GM12873 (cell line): ENCODE measurements around the gene FRMPD2.

Source experiments
- TF ChIP-seq, protein P1 (sequence below): IDR thresholded peaks from 2 replicates; pipeline ENCODE4 v1.5.1; 2012; ENCODE audit warnings: low read depth, mild to moderate bottlenecking, moderate library complexity, low read length, control low read depth; ENCODE audit not compliant: insufficient read depth; ENCODE audit errors: missing control alignments

The FRMPD2 gene

DNA sequence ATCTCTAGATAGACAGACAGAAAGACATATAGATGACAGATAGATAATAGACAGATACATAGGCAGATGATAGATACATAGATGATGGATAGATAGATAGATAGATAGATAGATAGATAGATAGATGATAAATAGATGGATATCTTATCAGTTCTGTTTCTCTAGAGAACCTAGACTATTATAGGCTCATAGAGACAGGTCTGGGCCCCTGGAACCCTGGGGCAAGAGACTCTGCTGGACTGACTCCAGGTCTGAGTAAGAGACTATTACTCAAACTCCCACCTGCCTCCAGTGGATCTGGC is 58.3 kb downstream of the FRMPD2 start:
- TF ChIP-seq, protein P1, sequence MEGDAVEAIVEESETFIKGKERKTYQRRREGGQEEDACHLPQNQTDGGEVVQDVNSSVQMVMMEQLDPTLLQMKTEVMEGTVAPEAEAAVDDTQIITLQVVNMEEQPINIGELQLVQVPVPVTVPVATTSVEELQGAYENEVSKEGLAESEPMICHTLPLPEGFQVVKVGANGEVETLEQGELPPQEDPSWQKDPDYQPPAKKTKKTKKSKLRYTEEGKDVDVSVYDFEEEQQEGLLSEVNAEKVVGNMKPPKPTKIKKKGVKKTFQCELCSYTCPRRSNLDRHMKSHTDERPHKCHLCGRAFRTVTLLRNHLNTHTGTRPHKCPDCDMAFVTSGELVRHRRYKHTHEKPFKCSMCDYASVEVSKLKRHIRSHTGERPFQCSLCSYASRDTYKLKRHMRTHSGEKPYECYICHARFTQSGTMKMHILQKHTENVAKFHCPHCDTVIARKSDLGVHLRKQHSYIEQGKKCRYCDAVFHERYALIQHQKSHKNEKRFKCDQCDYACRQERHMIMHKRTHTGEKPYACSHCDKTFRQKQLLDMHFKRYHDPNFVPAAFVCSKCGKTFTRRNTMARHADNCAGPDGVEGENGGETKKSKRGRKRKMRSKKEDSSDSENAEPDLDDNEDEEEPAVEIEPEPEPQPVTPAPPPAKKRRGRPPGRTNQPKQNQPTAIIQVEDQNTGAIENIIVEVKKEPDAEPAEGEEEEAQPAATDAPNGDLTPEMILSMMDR, result no peak

DNA sequence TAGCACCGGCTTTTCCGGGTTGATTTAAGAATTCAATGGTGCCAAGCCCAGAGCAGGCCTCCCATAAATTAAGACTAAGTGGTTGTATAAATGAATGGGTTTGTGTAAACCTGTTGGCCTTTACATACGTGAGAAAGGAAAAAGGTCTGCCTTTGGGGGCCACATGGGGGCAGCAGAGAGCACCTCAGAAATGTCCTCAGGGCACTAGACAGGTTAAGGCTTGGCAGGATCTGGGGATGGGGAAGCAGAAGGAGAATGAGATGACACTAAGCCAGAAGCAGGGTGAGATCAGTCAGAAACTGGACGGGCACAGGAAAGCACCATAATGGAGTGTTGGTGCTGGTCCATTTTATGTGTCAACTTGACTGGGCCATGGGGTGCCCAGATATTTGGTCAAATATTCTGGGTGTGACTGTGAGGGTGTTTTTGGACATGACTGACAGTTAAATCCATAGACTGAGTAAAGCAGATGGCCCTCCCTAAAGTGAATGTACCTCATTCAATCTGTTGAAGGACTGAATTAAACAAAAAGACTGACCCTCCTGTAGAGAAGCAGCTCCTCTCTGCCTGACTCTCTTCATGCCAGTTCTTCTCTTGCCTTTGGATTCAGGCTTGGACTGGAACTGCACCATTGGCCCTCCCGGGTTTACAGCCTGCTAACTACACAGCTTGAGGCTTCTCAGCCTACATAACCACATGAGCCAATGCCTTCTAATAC is 58.9 kb downstream of the FRMPD2 start:
- TF ChIP-seq, protein P1, result peak; percentile 87

DNA sequence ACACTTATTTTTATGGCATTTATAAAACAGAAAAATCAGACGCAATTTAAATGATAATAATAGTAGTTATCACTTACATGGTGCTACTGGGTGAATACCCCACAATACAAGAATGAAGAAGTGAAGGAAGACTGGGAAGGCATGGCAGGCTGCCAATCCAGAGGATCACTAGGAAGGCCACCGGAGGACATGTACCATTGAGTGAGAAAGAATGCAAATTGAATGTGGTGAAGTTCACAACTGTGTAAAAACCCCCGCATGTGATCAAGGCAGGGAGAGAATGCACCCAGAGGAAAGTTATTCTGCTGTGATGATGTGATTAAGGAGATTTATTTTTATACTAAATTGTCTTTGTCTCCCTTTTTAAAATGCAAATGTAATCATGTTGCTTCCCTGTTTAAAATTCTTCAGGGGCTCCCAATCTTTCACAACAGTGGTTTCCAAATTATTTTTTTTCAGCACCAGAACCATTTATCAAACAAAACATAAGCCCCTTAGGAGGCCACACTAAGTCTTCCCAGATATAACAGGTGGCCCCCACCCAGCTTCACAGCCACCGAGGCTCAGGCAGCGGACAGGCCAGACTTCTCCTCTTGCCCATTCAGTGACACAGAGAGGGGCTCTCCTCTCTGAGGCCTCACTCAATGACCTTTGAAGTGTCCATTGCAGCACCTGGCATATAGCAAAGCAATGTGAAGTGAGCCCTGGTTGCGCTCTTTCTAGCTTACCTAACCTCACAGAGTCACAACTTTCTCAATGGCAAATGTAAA is 59.6 kb downstream of the FRMPD2 start:
- TF ChIP-seq, protein P1, result no peak

DNA sequence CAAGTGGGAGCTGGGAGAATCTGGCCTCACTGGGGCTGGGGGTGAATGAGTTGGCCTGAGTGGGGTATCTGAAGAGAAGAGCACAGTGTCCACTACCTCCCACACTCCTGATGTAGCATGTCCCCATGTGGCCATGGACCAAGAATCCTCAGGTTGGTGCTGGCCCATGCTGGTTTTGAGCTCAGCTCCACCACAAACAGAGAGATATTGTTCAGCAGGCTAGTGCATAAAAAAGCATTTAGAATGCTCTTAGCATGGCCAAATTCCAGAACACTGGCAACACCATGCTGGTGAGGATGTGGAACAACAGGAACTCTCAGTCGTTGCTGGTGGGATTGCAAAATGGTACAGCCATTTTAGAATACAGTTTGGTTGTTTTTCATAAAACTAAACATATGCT is 61.4 kb downstream of the FRMPD2 start:
- TF ChIP-seq, protein P1, result no peak

DNA sequence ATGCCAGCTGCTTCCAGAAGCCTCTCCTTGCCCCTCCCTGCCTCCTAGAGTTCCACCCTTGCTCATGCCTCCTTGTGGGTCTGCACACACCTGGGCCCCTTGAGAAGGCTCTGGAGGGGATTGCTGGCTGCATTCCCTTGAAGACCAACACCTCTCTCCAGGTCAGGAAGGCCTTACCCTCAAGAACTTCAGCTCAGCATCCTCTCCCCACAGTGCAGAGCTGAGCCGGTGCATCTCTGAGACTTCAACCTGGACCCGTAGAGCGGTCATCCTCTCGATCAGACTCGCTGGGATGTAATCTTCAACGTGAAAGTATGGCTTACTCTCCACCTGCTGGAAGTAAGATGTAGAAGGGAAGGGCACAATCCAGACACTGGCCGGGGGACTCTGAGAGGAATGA is 62.7 kb downstream of the FRMPD2 start:
- TF ChIP-seq, protein P1, result no peak

DNA sequence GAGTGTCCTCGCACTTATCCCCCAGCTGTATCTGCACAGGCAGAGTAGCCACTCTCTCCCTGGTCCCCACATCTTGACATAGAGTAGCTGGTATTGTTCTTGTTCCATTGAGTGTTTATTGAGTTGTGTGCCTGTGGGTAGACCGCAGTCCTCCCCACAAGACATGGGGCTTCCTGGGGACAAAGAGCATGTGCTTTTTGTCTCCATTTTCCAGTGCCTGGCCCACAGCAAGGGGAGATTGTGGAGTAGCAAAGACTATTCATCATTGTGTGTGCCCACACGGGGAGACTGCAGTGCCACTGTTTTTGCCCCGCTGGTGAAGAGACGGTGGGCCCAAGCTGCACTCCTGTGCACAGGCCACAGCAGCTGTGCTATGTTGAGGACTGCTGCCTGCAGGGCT is 63.5 kb downstream of the FRMPD2 start:
- TF ChIP-seq, protein P1, result no peak

DNA sequence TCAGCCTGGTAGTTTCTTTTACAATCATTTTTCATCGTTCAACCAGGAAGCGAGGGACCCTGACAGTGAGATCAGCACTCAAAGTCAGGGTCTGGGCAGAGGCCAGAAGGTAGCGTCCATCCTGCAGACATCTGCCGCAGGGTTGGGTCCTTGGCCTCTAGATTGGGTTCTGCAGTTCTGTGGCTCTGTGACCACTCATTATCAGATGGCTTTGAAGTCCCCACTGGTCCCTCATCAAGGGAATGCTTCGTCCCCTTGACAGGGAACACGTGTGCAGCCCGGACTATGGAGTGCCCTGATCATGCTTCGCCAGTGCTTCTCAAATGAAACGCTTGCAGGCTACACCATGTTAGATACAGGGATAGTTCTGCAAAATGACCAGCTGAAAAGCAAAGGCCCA is 64.1 kb downstream of the FRMPD2 start:
- TF ChIP-seq, protein P1, result no peak
